Keratinocyte (primary cell): ENCODE results near the gene PNMA8B.

Source experiments
- EZH2 ChIP-seq: IDR thresholded peaks from one replicate; pipeline ENCODE4 v1.6.1; 2012; ENCODE audit warnings: inconsistent platforms, mild to moderate bottlenecking, low read length, moderate library complexity
- TF ChIP-seq, protein P1 (sequence below), 3 experiments: IDR thresholded peaks in 1 of 3; conservative IDR thresholded peaks in 1 of 3; optimal IDR thresholded peaks in 1 of 3; 2 replicates in 2 of 3; 3 replicates in 1 of 3; pipeline versions ENCODE3 to v1.5.1; 2011; ENCODE audit warnings: low read length in 3 of 3, mild to moderate bottlenecking in 3 of 3, moderate library complexity in 2 of 3, control low read depth in 1 of 3, inconsistent platforms in 1 of 3; ENCODE audit not compliant: insufficient read depth in 2 of 3; ENCODE audit errors: extremely low read depth in 1 of 3

DNA sequence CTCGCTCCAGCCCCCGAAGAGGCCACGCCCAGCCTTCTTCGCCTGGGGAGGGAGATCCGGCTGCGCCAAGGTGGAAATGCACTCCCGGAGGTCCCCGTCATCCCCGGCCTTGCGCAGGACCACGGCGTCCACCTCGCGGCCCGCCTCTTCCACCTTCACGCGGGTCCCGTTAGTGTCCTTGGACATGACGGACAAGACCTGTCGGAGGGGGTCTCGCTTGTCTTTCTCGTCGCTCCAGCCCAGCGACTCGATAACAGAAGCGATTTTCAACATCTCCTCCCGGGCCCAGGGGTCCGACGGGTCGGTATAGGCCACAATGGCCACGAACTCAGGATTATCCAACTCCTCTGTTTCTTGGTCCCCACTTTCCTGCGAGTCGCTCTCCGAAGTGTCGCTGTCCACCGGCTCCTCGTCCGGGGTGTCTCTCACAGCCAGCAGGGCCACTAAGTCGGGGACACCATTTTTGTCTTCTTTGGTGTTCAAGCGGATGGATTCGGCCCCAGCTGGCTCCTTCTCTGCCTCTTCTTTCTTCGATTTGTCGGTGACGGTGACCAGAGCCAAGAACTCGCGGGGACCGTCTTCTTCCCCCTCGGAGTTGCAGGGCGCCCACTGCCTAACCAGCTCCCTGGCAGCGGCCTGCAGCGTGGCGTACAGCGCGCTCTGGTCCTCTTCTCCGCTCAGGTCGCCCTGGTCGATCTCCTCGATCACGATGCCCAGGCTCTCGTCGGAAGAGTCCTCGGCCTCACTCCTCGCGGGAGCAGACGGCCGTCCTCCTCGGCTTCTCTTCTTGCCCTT, 1.3 kb downstream of the PNMA8B start:
- TF ChIP-seq, protein P1, sequence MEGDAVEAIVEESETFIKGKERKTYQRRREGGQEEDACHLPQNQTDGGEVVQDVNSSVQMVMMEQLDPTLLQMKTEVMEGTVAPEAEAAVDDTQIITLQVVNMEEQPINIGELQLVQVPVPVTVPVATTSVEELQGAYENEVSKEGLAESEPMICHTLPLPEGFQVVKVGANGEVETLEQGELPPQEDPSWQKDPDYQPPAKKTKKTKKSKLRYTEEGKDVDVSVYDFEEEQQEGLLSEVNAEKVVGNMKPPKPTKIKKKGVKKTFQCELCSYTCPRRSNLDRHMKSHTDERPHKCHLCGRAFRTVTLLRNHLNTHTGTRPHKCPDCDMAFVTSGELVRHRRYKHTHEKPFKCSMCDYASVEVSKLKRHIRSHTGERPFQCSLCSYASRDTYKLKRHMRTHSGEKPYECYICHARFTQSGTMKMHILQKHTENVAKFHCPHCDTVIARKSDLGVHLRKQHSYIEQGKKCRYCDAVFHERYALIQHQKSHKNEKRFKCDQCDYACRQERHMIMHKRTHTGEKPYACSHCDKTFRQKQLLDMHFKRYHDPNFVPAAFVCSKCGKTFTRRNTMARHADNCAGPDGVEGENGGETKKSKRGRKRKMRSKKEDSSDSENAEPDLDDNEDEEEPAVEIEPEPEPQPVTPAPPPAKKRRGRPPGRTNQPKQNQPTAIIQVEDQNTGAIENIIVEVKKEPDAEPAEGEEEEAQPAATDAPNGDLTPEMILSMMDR (optimal IDR thresholded peaks at IDR 0.05 in 1 of 3, IDR thresholded peaks at IDR 0.05 in 1 of 3, conservative IDR thresholded peaks at IDR 0.05 in 1 of 3; ENCODE audit: extremely low read depth in 1 of 3, insufficient read depth in 2 of 3, low read length in 3 of 3), result no peak
- TF ChIP-seq EZH2, result no peak
